G401 (cell line): ENCODE results near the gene LUC7L. TPM values are rescaled to one million over a fixed set of nuclear protein-coding genes. Genes with fewer than 3 reads are reported as not detected.
"Not testable (repeated sequence)": the region's sequence is repeated elsewhere in the genome, so short reads cannot be mapped to it uniquely, and the experiment has no call there.

Source experiments
- DNase-seq: peaks from one replicate; pipeline ENCODE4 v3.0.0-alpha.2; 2015; ENCODE audit warnings: low spot score
- in situ Hi-C: cut with HindIII; loops from 2 replicates; pipeline ENCODE4 v1.10.0; 2016; ENCODE audit warnings: low sequenced_read_pairs, mixed read lengths
- total RNA-seq: library from RNA; depleted of rRNA; stranded (reverse); fragments of >200 nt; shearing (Covaris generic); gene quantifications from 2 replicates; pipeline ENCODE4 v1.2.3, GENCODE V29; 2014; rRNA removed

Gene LUC7L, protein sequence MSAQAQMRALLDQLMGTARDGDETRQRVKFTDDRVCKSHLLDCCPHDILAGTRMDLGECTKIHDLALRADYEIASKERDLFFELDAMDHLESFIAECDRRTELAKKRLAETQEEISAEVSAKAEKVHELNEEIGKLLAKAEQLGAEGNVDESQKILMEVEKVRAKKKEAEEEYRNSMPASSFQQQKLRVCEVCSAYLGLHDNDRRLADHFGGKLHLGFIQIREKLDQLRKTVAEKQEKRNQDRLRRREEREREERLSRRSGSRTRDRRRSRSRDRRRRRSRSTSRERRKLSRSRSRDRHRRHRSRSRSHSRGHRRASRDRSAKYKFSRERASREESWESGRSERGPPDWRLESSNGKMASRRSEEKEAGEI
- total RNA-seq, result 45.8 and 56.7 TPM in 2 replicates

DNA sequence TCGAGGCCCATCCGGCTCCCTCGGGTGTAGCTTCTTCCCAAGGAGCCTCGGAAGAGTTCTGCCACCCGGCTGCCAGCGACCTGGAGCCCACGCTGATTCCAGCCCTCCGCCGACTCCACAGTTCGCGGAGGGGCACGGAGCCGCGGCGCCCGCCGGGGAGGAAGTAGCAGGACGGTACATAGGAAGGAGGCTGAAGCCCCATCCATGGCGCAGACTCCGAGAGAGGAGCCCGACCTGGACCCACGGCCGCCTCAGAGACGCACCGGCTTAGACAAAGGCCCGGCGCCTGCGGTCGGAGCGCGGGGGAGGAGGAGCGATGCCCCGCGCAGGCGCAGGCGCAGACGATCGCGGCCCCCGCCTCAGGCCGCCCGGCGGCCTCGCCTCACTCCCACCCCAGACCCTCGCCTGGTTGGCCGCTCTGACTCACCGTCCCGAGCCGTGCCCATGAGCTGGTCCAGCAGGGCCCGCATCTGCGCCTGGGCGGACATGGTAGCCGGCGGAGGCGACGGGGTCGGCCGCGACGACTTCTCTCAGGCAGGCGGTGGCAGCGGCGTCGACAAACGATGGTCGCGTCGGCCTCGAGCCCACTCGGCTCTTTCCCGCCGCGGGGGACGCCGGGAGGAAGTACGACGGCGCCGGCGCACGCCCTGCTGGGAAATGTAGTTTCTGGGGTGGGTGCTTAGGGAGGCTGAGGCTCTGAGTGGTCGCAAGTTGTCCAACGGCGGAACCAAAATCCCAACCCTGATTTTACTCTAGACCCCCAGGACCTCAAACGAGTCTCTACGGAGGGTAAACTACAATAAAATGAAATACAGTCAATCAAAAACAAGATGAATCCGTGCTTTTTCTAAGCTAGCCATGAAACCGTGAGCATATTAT lies at the start of gene LUC7L:
Gene LUC7L, minus strand, starts transcription at position 598 of the 879 bp plus-strand sequence. Its CDS starts 110 bp downstream, at position 488.
- in situ Hi-C loops, result no loop called here
- peak; percentile 88 for DNase-seq

DNA sequence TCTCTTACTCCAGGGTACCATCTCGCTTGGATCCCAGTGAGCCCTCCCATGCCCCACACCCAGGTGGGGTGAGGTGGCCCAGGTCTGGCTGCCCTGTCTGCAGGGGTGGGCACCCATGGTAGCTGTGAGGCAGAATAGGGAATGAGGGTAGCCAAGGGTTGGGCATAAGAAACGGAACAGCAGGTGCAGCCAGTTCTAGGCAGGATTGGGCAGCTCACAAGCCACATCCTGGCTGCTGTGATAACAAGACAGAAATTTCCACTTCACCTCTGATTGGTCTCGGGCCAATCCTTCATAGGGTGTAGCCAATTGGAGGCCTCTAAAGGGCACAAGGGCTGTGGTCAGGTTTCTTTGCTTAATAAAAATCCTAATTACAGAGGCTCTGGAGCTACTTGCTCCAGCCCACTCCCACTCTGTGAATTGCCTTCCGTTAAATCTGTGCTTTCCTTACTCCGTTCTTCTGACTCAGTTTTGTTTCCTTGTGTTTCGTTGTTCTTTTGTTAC lies 49.7 kb upstream of the LUC7L start:
- in situ Hi-C loops, result no loop called here
- DNase-seq, result peak; percentile 89

DNA sequence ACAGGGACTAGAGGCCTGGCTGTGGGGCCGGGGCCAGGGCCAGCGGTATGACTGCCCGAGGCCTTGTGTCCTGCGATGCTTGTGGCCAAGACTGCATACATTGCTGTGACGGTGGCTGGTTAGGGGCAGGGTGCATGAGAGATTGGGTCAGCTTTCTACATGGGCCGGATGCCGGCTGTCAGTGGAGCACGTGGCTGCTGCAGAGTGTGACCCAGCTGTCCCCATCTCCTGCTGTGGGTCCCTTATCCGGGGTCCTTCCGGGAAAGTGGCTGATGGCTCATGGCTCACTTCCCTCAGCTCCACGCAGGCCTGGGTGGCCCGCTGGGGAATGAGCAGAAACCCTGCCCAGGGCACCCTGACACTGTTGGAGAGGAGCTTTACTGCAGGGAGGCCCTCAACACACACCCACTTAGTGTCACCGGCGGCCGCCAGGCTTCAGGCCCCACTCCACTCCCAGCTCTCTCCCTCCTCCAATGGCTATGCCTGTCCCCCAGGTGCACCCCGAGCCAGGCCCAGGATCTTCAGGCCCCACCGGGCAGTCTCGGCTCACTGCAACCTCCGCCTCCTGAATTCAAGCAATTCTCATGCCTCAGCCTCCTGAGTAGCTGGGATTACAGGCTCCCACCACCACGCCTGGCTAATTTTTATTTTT lies 47.3 kb upstream of the LUC7L start:
- in situ Hi-C loops, result no loop called here
- DNase-seq, result no peak

DNA sequence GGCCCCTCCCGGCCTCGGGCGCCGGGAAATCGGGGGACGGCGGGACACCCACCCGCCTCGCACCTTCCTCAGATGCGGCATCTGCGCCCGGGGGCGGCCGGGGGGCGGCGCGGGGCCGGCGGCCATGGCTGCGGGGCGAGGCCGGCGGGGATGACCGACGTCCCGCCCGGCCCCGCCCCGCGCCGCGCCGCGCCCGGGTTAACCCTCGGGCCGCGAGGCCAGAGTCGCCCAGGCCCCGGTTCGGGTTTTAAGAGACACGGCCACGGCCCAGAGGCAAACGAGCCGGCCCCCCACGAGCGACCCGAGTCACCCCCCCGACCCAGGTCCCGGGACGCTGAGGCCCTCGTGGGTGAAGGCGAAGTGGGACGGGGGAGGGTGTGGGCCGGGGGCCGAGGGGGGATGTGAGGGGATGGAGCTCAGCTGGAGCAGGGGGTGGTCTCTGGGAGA lies 46.6 kb upstream of the LUC7L start, which contains the start of gene RGS11:
Gene RGS11, minus strand, starts transcription at position 159 of the 447 bp plus-strand sequence. Its CDS starts 33 bp downstream, at position 126.
- DNase-seq, result no peak
- in situ Hi-C loops, result no loop called here

DNA sequence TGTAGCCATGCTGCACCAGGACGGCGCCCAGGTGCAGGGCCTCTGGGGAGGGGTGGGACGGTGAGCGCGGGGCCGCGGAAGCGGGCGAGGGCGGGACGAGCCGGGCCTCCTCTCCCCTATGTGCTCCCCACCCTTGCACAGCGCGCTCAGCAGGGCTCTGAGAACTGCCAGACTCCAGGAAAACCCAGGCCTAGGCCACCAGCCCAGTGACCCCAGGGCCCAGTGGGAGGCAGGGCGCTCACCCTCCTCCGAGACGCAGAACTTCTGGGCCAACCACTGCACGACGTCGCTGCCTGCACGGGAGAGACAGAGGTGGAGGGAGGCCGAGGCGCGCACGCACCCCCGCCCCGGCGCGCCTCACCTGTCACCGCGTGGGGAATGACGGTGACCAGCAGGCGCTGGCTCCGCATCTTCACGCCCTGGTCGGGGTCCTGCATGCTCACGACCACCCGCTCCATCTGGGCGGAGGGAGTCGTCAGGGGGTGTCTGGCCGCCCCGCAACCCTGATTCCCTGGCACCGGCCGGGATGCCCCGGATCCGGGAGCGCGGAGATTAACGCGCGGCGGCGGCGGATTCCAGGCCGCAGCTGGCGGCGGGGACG lies 45.9 kb upstream of the LUC7L start:
- DNase-seq, result no peak

DNA sequence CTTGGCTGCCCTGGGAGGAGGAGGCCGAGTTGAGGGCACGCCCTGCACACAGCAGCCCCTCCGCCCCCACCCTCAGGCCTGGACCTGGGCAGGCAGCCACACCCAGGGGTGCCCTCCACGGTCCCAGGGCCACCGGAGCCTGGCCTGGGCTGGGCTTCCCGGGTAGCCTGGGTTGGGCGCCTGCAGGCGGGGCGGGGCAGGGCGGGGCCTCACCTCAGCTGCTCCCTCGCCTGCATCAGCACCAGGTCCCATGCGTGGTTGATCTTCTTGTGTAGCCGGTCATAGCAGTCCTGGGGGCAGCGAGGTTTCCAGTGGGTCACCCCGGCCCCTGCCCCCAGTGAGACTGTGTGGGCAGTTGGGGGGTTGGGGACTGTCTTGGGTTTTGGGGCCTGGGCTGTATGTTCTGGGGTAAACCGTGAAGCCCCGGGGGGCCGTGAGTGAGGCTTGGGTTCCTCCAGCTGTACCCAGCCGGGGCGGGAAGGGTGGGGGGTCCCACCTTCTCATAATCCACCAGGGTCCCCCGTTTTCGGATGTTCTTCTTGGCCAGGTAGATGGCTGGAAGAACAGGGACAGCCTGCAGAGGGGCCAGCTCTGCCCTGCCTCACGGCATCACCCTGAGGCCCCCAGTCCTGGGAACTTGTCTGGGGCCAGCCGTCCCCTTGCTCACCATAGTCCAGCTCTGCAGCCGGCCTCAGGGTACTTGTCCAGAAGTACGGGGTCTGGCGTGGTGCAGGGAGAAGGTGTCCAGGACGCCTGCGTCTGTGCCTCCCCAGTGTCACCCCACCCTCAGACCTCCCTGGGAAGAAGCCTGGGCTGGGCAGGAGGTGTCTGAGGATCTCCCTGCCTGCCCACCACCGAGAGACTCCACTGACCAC lies 44.5 kb upstream of the LUC7L start:
- no peak for DNase-seq
- in situ Hi-C loops, result no loop called here

More for the DNA sequence above, 45.9 kb upstream of the LUC7L start:
- in situ Hi-C loops, result no loop called here

DNA sequence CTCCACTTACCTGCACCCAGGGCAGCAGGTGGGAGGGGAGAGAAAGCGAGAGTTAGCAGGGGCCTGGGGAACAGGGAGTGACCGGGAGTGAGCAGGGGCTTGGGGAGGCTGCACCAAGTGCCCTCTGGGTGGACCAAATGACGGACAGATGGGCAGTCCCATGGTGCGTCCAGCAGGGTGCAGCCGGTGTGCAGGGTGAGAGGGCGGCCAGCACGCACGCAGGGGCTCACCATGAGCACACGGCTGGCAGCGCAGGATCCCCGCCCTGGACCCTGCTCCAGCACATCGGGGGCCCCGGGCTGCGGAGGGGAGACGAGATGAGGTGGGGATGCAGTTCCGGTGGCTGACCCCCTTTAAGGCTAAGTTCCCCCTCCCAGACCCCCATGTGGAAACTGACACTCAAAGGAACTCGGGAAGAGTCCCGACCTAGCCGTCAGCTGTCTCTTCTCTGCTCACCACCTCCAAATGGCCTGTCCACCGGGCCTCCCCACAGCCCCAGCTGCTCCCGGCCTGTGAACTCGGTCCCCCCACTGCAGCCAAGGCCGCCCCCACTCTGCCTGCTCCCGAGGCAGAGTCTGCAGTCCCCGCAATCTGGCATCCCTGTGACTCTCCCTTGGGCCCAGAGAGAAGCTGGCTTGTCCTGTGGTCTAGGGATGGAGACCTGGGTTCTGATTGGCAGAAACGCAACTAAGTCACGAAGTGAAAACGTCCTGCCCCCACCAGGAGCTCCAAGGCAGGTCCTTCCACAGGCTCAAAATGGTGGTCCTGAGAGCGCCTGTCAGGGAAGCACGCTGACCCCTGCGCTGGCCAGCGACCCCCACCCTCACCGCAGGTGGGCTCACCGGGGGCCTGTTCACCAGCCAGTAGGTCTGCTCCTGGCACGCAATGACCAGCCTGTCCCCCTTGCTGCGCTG lies 43.6 kb upstream of the LUC7L start:
- in situ Hi-C loops, result no loop called here
- DNase-seq, result no peak

DNA sequence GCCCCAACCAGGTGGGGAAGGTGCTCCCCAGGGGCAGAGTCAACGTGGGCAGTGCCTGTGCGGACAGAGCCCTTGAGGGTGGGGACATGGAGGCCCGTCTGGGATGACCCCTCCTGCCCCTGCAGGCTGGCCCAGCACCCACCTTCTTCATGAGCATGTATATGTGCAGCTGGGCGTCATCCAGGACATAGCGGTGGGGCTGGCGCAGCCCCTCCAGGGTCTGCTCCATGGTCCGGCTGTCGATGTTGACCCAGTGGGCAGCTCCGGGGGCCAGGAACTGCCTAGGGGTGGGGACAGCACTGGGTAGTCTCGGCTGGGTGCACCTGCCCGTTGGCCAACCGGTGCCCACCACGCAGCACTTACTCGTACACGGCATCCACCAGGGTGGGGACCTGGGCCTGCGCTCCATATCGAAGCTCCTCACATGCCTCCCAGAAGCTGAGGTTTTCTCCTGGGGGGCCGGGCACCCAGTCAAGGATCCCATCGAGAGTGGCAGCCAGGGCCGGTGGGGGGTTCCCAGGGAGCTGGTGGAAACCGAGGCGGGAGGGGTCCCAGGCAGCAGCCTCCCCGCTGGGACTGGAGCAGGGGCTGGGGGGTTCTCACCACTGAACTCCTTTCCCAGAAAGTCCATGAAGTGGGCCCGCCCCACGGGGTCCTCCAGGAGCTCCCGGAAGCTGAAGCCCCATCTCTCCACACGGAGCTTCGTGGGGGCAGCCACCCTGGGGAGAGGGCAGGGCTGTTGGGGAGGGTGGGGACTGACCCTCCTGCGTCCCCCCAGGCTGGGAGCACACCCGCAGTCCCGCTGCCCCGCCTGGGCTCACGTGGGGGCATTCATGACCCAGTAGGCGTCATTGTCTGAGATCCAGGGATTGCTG lies 41.4 kb upstream of the LUC7L start:
- DNase-seq, result no peak
- in situ Hi-C loops, result no loop called here

DNA sequence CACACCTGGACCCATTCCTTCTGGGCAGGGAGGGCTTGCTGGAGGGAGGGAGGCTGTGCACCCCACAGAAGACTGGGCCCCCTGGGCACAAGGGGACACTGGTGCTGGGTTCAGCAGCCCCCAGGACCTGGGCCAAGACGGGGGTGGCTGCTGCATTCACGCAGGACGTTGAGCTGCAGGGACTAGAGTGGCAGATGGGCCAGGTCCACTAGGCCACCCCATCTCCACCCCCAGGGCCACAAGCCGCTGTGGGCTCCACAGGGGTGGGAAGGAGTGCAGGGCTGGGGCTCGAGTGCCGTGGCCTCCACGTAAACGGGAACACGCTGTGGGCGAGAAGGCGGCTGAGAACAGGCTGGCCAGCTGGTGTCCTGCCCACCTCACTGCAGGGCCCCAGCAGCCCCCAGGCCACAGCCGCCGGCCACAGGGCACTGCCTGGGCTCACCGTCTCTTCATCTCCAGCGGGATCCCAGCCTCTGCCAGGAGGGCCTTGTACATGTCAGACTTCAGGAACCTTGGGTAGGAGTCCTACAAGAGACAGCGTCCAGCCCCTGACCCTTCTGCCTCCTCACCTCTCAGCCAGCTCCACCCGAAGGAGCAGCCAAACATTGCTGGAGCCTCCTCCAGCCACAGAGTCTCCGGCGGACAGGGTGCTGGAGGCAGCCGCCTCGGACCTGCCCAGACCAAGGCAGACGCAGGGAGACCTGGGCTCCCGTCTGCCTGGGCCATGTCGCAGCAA lies 40.0 kb upstream of the LUC7L start:
- no peak for DNase-seq
- in situ Hi-C loops, result no loop called here

DNA sequence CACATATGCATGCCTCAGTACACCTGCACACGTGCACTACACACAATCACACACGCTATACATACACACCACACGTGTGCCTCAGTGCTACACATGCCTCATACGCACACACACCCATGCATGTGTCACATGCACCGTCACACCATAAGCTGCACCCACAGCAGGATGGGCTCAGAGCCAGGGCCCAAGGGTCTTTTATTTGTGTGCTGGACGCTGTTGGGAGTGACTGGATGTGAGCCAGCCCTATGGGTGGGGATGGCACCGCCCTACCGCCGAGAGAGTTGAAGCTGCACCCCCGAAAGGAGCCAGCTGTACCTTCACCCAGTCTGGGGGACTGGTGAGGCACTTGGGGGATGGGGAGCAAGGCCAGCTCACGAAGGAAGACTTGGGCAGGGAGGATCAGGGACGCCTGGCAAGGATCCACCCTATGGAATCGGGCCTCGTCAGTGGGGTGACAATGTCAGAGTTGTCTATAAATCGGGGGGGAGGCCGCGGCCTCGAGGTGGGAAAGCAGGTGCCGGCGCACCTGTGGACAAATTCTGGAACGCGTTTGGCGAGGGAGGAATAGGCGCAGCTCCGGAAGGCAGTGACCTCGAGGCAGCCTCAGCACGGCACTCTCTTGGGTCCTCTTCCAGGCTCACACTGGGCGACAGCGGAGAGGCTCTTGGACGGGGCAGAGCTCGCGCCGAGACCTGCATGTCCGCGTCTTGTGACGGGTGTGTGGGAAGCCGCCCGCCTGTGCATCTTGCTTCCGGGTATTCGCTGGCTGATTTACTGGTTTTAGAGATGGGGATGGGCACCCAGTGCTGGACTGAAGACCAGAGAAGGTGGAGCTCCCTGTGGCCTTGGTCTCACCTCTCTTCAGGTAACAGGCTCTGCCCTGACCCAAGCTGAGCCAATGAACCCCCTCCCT lies 39.1 kb upstream of the LUC7L start:
- in situ Hi-C loops, result no loop called here
- DNase-seq, result peak; percentile 38

DNA sequence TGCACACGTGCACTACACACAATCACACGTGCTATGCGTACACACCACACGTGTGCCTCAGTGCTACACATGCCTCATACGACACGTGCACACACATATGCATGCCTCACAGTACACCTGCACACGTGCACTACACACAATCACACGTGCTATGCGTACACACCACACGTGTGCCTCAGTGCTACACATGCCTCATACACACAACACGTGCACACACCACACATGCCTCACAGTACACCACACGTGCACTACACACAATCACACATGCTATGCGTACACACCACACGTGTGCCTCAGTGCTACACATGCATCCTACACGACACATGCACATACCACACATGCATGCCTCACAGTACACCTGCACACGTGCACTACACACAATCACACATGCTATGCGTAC lies 38.3 kb upstream of the LUC7L start:
- not testable (repeated sequence) for DNase-seq

DNA sequence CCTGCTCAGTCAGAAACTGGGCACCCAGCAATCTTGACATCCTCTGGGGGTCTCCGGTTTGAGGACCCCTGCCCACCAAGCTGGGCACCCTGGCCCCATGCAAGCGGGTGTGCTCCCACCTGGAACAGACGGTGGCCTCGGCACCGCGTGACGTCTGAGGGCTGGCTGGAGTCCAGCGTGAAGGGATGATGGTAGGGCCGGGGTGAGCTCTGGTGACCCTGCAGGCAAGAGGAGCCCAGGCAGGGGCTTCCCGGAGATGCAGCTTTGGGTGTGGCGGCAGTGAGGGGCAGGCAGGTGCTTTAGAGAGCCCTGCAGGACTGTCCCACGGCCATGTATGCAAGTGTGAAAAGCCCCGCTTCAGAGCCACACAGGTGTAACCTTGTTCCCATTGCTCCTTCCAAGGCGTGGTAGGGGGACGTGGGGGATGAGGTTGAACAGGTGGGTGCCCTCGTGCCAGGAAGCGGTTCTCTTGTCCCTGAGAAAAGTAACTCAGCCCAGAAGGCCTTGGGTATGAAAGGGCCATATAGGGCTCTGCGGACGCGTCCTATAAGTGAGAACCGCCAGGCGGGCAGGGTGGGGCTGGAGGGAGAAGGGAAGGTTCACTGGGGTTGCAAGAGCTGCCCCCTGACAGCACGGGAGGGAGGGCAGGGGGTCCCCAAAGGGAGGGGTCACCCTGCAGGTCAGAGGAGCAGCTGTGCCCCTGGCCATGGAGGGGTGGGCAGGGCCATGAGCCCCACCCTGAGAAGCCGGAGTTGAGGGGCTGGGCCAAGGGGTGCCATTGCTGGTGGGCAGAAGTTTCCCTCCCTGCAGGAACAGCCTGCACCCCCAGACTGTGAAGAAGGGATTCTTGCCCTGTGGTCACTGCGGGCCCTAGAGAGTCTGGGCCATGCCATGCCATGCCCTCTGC lies 37.3 kb upstream of the LUC7L start:
- in situ Hi-C loops, result no loop called here
- DNase-seq, result no peak

More for the DNA sequence above, 38.3 kb upstream of the LUC7L start:
- in situ Hi-C loops, result not testable (repeated sequence)

DNA sequence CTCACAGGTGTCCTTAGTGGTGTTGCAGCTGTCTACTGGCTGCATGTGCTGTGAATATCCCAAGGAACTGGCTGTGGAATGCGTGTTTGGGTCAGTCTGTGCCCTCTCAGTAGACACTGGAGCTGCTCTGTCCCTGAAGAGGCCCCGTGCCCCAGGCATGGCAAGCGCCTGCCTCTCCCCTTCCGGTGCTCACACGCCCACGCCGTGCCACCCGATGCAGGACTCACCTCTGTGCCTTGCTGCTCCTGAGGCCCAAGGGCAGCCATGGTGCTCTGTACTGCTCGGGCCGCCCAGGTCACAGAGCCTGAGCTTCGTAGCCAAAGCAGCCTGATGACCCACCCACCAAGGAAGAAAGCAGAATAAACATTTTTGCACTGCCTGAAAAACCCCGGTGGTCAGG lies 36.5 kb upstream of the LUC7L start:
- in situ Hi-C loops, result no loop called here
- no peak for DNase-seq
